Vagina (tissue), 2 donors: ENCODE data around the gene GRIK5. TPM values are rescaled to one million over a fixed set of nuclear protein-coding genes. Genes with fewer than 3 reads are reported as not detected.
A peak's percentile ranks its signal among the peaks of the same experiment; 100 is the strongest.

Source experiments
- DNase-seq, 2 donors: peaks; one replicate each; pipeline ENCODE4 v3.0.0-alpha.2; 2017; ENCODE audit errors: extremely low spot score in 2 of 2
- H3K27ac ChIP-seq: fragments of 200-600 bp; sonication (generic); one replicate; pipeline ENCODE4 v1.5.1; 2019
- H3K27me3 ChIP-seq: fragments of 200-600 bp; sonication (generic); one replicate; pipeline ENCODE4 v1.5.1; 2019
- H3K36me3 ChIP-seq, 2 donors: fragments of 200-600 bp; sonication (generic); one replicate each; pipeline ENCODE4 v1.5.1; 2017 to 2019
- H3K4me1 ChIP-seq: fragments of 200-600 bp; sonication (generic); one replicate; pipeline ENCODE4 v1.5.1; 2019
- H3K4me3 ChIP-seq, 2 donors: fragments of 200-600 bp; sonication (generic); 1 replicate in 1 of 2; 2 replicates in 1 of 2; pipeline ENCODE4 v1.5.1; 2016 to 2019
- H3K9me3 ChIP-seq: fragments of 200-600 bp; sonication (generic); one replicate; pipeline ENCODE4 v1.5.1; 2019
- CTCF ChIP-seq, 3 experiments: fragments of 450-650 bp in 2 of 3; fragments of 200-600 bp in 1 of 3; sonication (generic) in 1 of 3; IDR thresholded peaks; one replicate each; pipeline ENCODE4 v1.5.1; 2017 to 2019; ENCODE audit warnings: antibody characterized with exemption in 3 of 3, mild to moderate bottlenecking in 2 of 3, moderate library complexity in 2 of 3
- POLR2A ChIP-seq, 2 donors: fragments of 450-650 bp; IDR thresholded peaks; one replicate each; pipeline ENCODE4 v1.6.1; 2017; ENCODE audit warnings: antibody characterized with exemption in 2 of 2, mild to moderate bottlenecking in 2 of 2, moderate library complexity in 2 of 2
- POLR2AphosphoS5 ChIP-seq, 2 donors: sonication (generic); formaldehyde crosslinking; IDR thresholded peaks; one replicate each; pipeline ENCODE4 v1.9.0; 2017; ENCODE audit warnings: antibody characterized with exemption in 2 of 2, mild to moderate bottlenecking in 2 of 2, low read depth in 1 of 2; ENCODE audit not compliant: insufficient read depth in 1 of 2
- intact Hi-C: fragments of 100-400 bp; cut with DNase I; formaldehyde crosslinking; loops from one replicate; pipeline ENCODE4 v1.15.1; 2023
- total RNA-seq: library from RNA; depleted of rRNA; stranded (reverse); fragments of >200 nt; gene quantifications from one replicate; pipeline ENCODE4 v1.2.3, GENCODE V29; 2016

Gene GRIK5
- 2.5 TPM for total RNA-seq

GRCh38 chr19:42069619-42070351 lies at the start of gene GRIK5:
Gene GRIK5, minus strand, starts transcription at chr19:42070206. Its CDS starts 4,436 bp downstream, at chr19:42065770.
- Histone ChIP-seq H3K36me3 (no peaks in the 10 kb centered on the region), H3K4me3 (peak within 1 kb of the TSS; percentile 30 to 34), H3K27ac (no peak within 1 kb of the TSS), H3K27me3 (no peaks in the 10 kb centered on the region), H3K4me1 (peaks cover 9% of the 10 kb centered on the region), H3K9me3 (no peaks in the 10 kb centered on the region)
- intact Hi-C loops: no loop called here
- no peak for DNase-seq
- TF ChIP-seq POLR2A (IDR thresholded peaks at IDR 0.05) (no peak), CTCF (IDR thresholded peaks at IDR 0.05) (no peak), POLR2AphosphoS5 (IDR thresholded peaks at IDR 0.05; ENCODE audit: insufficient read depth in 1 of 2, low read depth in 1 of 2) (peak in 1 of 2 donors; percentile 41)

- Histone ChIP-seq H3K36me3 (no peaks in the 10 kb centered on the region), H3K4me3 (no peak overlapping the region), H3K27me3 (no peaks in the 10 kb centered on the region), H3K4me1 (peaks cover 11% of the 10 kb centered on the region), H3K9me3 (no peaks in the 10 kb centered on the region), H3K27ac (no peak overlapping the region)
- intact Hi-C loops: no loop called here
- TF ChIP-seq POLR2A (IDR thresholded peaks at IDR 0.05) (no peak), POLR2AphosphoS5 (IDR thresholded peaks at IDR 0.05; ENCODE audit: insufficient read depth in 1 of 2, low read depth in 1 of 2) (no peak), CTCF (IDR thresholded peaks at IDR 0.05) (no peak)
- DNase-seq: no peak
These were observed 47.1 kb upstream of the GRIK5 start for GRCh38 chr19:42117076-42117475.

GRCh38 chr19:42116308-42117075 lies 46.5 kb upstream of the GRIK5 start:
- peaks cover 5% of the 10 kb centered on the region for H3K4me1 ChIP-seq
- H3K27me3 ChIP-seq: no peaks in the 10 kb centered on the region
- no peak overlapping the region for H3K27ac ChIP-seq
- no peaks in the 10 kb centered on the region for H3K36me3 ChIP-seq
- intact Hi-C loops: no loop called here
- H3K4me3 ChIP-seq: no peak overlapping the region
- no peaks in the 10 kb centered on the region for H3K9me3 ChIP-seq
- no peak for DNase-seq
- no peak for TF ChIP-seq POLR2A (IDR thresholded peaks at IDR 0.05)
- no peak for TF ChIP-seq POLR2AphosphoS5 (IDR thresholded peaks at IDR 0.05; ENCODE audit: insufficient read depth in 1 of 2, low read depth in 1 of 2)
- no peak for TF ChIP-seq CTCF (IDR thresholded peaks at IDR 0.05)

- intact Hi-C loops: no loop called here
- no peak overlapping the region for H3K27ac ChIP-seq
These were observed 45.7 kb upstream of the GRIK5 start for GRCh38 chr19:42115705-42116104.

More at GRCh38 chr19:42115705-42116104, 45.7 kb upstream of the GRIK5 start:
- Histone ChIP-seq H3K36me3 (no peaks in the 10 kb centered on the region), H3K4me3 (no peak overlapping the region), H3K4me1 (peaks cover 5% of the 10 kb centered on the region), H3K9me3 (no peaks in the 10 kb centered on the region), H3K27me3 (no peaks in the 10 kb centered on the region)
- DNase-seq: no peak
- TF ChIP-seq CTCF (IDR thresholded peaks at IDR 0.05) (no peak), POLR2A (IDR thresholded peaks at IDR 0.05) (no peak), POLR2AphosphoS5 (IDR thresholded peaks at IDR 0.05; ENCODE audit: insufficient read depth in 1 of 2, low read depth in 1 of 2) (no peak)
